ENCODE data around the gene SMDT1. TPM values are rescaled to one million over a fixed set of nuclear protein-coding genes. Genes with fewer than 3 reads are reported as not detected.
"Not testable (repeated sequence)": the region's sequence is repeated elsewhere in the genome, so short reads cannot be mapped to it uniquely, and the experiment has no call there.

The SMDT1 gene
- total and polyA plus RNA-seq, 2 donors, result 10.0 to 86.1 TPM

DNA sequence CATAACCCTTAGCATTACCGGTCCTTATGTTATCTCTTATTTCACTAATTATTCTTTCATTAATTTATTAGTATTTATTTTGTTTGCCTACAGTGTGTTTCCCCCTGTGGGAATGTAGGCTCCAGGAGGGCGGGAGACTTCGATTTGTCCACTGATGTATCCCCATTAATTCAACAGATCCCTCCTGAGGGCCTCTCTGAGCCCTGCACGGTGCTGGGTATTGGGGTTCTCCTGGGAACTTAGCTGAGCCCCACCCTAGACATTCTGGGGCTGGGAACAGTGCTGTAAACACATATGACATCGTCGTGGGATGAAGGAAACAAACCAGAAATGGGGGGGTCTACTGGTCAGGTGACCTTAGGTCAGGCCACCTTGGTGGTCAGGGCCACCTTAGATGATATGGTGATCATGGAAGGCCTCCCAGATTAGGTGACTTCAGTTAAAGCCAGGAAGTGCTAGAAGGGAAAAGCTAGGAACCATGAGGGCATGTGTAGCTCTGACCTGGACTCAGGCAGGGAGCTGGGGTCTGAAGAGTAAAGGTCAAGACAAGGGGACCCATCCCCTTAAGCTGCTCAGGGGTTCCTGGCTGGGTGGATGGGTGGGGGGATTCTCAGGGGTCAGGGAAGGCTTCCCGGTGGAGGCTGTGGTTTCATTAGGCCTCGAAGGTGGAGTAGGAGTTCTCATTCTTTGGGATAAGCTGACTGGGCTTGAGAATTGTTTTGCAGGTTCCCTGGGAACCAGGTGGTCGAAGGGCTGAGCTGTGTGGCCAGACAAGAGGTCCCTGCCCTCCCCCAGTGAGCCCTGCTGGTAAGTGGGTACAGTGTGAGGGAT, 4.4 kb upstream of the SMDT1 start:
- WGBS, result 49% methylated on average over 9 of the region's 9 CpGs
- Histone ChIP-seq H3K27ac (ENCODE audit: low read depth) (peak overlapping the region; percentile 76), H3K4me3 (ENCODE audit: low read depth, low read length) (peak overlapping the region; percentile 63), H3K36me3 (ENCODE audit: insufficient read depth) (no peaks in the 10 kb centered on the region), H3K4me1 (ENCODE audit: insufficient read depth) (no peaks in the 10 kb centered on the region)
- no peak for DNase-seq (ENCODE audit: extremely low spot score)

DNA sequence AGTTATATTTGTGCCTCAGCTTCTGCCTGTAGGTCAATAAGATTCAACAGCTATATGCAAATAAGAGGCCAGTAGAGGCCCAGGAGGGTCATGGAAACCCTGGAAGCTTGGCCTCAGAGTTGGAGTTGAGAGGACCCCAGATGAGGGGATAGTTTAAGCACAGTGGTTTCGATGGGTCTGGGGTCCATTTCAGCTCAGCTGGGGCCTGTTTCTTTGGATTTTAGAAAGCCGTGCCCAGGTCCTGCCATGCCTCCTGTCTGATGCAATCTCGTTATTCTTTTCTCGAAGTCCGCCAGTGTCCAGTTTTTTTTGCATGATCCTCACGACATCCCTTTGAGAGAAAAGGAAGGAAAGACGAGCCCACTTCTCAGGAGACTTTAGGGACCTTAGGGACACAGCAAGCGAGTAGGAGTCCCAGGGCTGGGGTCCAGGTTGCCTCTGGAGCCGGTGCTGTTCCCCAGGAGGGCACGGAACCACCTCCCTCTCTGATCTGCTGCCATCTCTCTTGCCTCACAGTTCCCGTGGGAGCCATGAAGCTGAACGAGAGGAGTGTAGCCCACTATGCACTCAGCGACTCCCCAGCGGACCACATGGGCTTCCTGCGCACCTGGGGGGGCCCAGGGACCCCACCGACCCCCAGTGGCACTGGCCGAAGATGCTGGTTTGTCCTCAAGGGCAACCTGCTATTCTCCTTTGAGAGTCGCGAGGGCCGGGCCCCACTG, 2.6 kb upstream of the SMDT1 start:
- H3K4me1 ChIP-seq (ENCODE audit: insufficient read depth), result no peaks in the 10 kb centered on the region
- no peak overlapping the region for H3K27ac ChIP-seq (ENCODE audit: low read depth)
- 89% methylated on average over 20 of the region's 20 CpGs for WGBS
- H3K4me3 ChIP-seq (ENCODE audit: low read depth, low read length), result no peak overlapping the region
- no peaks in the 10 kb centered on the region for H3K36me3 ChIP-seq (ENCODE audit: insufficient read depth)
- no peak for DNase-seq (ENCODE audit: extremely low spot score)

DNA sequence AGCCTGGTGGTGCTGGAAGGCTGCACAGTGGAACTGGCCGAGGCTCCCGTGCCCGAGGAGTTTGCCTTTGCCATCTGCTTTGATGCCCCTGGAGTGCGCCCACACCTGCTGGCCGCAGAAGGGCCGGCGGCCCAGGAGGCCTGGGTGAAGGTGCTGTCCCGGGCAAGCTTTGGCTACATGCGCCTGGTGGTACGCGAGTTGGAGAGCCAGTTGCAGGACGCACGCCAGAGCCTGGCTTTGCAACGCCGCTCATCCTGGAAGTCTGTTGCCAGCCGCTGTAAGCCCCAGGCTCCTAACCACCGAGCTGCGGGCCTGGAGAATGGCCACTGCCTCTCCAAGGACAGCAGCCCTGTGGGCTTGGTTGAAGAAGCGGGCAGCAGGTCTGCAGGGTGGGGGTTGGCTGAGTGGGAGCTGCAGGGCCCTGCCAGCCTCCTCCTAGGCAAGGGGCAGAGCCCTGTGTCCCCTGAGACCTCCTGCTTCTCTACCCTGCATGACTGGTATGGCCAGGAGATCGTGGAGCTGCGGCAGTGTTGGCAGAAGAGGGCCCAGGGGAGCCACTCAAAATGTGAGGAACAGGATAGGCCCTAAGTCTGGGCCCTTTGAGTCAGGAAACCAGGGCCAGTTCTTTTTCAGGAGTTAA, 1.9 kb upstream of the SMDT1 start:
- no peak overlapping the region for H3K27ac ChIP-seq (ENCODE audit: low read depth)
- H3K36me3 ChIP-seq (ENCODE audit: insufficient read depth), result no peaks in the 10 kb centered on the region
- DNase-seq (ENCODE audit: extremely low spot score), result no peak
- no peak overlapping the region for H3K4me3 ChIP-seq (ENCODE audit: low read depth, low read length)
- no peaks in the 10 kb centered on the region for H3K4me1 ChIP-seq (ENCODE audit: insufficient read depth)
- WGBS, result 89% methylated on average over 21 of the region's 21 CpGs

DNA sequence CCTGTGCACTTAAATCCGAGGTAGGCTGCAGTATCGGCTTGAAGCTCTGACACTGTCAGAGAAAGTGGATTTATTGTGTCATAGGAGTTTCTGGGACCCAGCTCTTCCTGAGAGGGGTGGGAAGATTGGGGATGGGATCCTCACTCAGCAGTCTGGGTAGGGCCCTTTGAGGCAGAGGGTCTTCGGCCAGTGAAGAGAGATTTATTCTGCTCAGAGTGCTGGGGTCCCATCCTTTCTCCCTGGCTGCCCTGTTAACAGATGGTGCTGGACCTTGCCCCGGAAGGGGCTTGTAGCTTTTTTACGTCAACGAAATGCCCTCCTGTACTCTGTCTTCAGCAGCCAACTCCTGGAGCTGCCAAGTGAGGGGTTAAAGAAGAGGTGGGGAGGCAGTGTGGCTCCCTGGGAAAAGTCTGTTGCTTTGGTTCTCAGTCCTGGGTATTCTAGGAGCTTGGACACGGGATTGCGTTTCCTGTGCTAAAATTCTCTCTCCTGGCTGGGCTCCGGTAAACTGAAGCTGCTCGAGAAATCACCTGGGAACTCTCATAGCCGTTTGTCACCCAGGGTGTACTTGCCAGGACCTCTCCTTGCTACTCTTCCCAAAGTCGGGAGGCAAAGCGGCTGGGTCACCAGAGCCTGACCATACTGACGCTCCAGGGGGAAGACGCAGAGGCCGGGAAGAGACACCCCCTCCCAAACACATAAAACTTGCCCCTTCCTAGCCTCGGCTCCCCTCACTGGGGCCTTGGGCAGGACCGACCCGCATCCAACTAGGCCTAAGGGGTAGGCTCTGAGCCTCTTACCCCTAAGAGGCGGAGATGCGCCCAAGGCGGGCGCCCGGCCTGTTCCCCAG, 806 bp upstream of the SMDT1 start:
- H3K36me3 ChIP-seq (ENCODE audit: insufficient read depth), result no peaks in the 10 kb centered on the region
- H3K4me3 ChIP-seq (ENCODE audit: low read depth, low read length), result peak overlapping the region; percentile 38
- no peak for DNase-seq (ENCODE audit: extremely low spot score)
- WGBS, result 23% methylated on average over 24 of the region's 24 CpGs
- H3K27ac ChIP-seq (ENCODE audit: low read depth), result peak overlapping the region; percentile 99
- no peaks in the 10 kb centered on the region for H3K4me1 ChIP-seq (ENCODE audit: insufficient read depth)

DNA sequence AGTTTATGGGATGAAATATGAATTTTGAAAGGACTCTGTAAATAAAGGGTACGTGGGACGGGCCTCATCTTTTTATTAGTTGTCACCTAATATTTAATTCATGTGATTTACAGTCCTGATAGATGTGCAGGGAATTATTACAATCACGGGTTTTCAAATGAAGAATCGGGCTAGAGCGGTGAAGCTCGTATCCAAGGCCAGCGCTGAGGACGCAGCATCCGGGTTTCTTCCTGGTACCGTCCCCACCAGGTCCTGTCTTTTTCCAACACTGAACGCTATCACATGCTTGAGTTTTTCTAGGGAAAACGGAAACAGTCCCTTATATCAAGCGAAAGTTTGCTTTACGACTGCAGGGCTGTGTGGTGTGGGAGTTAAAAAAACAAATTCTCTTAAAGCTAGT, 787 bp downstream of the SMDT1 start:
- WGBS, result 1% methylated on average over 14 of the region's 14 CpGs
- Histone ChIP-seq H3K4me1 (ENCODE audit: insufficient read depth) (no peaks in the 10 kb centered on the region), H3K27ac (ENCODE audit: low read depth) (peak overlapping the region; percentile 28), H3K36me3 (ENCODE audit: insufficient read depth) (no peaks in the 10 kb centered on the region), H3K4me3 (ENCODE audit: low read depth, low read length) (peak overlapping the region; percentile 45)
- DNase-seq (ENCODE audit: extremely low spot score), result no peak

DNA sequence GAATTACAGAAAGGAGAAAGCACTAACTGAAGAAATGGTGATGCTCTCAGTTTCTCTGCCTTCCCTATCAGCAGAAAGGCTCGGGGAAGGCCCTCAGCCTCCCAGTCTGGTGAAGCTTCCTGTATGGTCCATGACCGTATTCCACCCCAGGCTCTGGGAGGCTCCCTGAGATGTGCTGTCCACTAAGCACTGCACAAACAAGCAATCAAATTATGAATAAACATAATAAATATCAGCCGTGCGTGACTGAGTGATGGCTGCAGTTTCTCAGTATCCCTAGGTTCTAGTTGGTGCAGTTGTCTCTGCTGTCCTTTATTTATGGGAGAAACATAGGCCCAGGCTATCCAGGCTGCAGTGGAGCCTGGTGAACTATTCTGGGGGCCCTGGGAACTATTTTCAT, 3.6 kb downstream of the SMDT1 start:
- H3K27ac ChIP-seq (ENCODE audit: low read depth), result no peak overlapping the region
- no peak for DNase-seq (ENCODE audit: extremely low spot score)
- 86% methylated on average over 4 of the region's 4 CpGs for WGBS
- H3K36me3 ChIP-seq (ENCODE audit: insufficient read depth), result no peaks in the 10 kb centered on the region
- H3K4me1 ChIP-seq (ENCODE audit: insufficient read depth), result no peaks in the 10 kb centered on the region
- no peak overlapping the region for H3K4me3 ChIP-seq (ENCODE audit: low read depth, low read length)

DNA sequence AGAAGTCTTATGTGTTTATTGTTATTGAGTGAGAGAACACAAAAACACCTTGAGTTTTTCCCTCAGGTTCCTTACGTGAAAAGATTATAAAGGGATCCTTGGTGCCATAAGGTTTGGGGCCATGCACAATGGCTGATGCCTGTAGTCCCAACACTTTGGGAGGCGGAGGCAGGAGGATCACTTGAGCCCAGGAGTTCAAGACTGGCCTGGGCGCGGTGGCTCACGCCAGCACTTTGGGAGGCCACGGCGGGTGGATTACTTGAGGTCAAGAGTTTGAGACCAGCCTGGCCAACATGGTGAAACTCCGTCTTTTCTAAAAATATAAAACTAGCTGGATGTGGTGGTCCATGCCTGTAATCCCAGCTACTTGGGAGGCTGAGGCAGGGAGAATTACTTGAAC, 5.4 kb downstream of the SMDT1 start:
- DNase-seq (ENCODE audit: extremely low spot score), result no peak
- Histone ChIP-seq H3K36me3 (ENCODE audit: insufficient read depth) (no peaks in the 10 kb centered on the region), H3K4me3 (ENCODE audit: low read depth, low read length) (no peak overlapping the region), H3K4me1 (ENCODE audit: insufficient read depth) (peaks cover 2% of the 10 kb centered on the region), H3K27ac (ENCODE audit: low read depth) (no peak overlapping the region)
- 91% methylated on average over 8 of the region's 8 CpGs for WGBS

DNA sequence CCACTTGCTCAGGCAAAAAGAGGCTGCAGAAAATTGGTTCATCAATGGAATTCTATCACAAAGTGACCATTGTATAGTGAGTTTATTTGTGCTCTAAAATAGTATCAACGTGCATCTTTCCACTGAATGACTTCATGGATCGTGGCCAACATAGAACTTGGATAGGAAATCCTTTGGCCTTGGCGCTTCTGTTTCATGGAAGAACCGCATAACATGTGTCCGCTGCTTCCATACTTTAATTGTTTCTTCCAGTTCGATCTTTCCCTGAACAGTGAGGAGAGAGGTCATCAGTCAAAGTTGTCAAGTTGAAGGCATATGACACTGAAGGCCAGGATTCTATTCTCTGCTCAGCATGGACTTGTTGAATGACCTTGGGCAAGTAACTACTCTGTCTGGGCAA, 6.6 kb downstream of the SMDT1 start:
- H3K27ac ChIP-seq (ENCODE audit: low read depth), result no peak overlapping the region
- no peak for DNase-seq (ENCODE audit: extremely low spot score)
- H3K4me1 ChIP-seq (ENCODE audit: insufficient read depth), result peaks cover 2% of the 10 kb centered on the region
- WGBS, result 66% methylated on average over 6 of the region's 6 CpGs
- H3K4me3 ChIP-seq (ENCODE audit: low read depth, low read length), result no peak overlapping the region
- no peaks in the 10 kb centered on the region for H3K36me3 ChIP-seq (ENCODE audit: insufficient read depth)

DNA sequence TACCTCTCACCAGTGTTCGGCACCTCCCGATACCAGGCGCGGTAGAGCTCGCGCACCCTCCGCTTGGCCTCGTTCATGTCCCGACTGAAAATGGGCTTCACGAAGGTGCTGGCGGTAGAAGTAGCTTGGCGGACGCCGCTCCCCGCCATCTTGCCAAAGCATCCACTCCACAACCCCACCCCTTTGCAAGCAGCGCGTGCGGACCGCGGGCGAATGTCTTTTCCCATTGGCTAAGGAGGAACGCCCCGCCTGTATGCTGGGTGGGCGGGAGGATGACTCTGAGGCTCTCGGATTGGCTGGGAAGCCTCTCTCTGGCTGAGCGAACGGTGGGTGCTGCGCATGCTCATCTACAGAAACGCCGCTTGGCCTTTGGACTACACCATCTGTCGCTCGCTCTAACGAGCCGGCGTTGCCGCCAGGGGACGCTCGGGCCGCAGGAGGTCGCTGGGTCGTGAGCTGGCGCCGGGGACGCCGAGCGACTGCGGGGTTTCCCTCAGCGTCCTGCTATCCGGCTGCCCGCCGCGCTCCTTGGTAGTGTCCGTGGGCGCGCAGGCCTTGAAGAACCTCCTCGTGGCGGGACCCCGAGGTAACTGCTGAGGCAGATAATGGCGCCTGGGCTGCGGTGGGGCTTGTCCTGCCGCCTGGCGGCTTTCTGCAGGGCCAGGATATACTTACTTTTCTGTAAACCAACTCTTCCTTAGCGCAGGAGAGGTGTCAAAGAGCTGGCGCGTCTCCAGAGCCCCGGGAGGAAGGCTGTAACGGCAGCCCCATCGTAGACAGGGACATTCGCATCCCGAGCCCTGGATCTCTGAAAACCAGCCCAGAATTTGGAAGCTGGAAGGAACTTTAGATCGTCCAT, 11.3 kb downstream of the SMDT1 start, which contains the start of gene NDUFA6:
NDUFA6 (minus strand) TSS at position 177 of the 859 bp plus-strand sequence; CDS start at position 149, 28 bp downstream.
- peak within 1 kb of the TSS; percentile 97 for H3K27ac ChIP-seq (ENCODE audit: low read depth)
- H3K4me3 ChIP-seq (ENCODE audit: low read depth, low read length), result peak within 1 kb of the TSS; percentile 63
- DNase-seq (ENCODE audit: extremely low spot score), result peak; percentile 98
- H3K36me3 ChIP-seq (ENCODE audit: insufficient read depth), result no peaks in the 10 kb centered on the region
- under 1% methylated on average over 71 of the region's 71 CpGs for WGBS
- peaks cover 2% of the 10 kb centered on the region for H3K4me1 ChIP-seq (ENCODE audit: insufficient read depth)

DNA sequence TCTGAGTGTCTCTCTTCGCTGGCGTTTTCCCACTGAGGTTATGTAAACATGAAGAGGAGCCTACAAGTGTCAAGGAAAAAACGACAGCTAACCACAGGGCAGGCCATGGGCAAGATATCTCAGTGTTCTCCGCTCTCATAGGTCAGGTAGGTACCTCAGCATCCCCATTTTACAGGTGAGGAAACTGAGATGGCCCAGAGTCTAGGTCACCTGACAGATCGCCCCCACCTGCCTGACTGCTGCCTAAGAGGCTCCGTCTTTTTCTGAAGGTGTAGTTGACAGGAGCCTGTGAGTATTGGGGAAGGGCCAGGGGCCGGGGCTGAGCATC, 11.9 kb downstream of the SMDT1 start:
- DNase-seq (ENCODE audit: extremely low spot score), result no peak
- peaks cover 2% of the 10 kb centered on the region for H3K4me1 ChIP-seq (ENCODE audit: insufficient read depth)
- H3K27ac ChIP-seq (ENCODE audit: low read depth), result no peak overlapping the region
- peak overlapping the region; percentile 38 for H3K4me3 ChIP-seq (ENCODE audit: low read depth, low read length)
- WGBS, result 22% methylated on average over 7 of the region's 7 CpGs
- H3K36me3 ChIP-seq (ENCODE audit: insufficient read depth), result no peaks in the 10 kb centered on the region

DNA sequence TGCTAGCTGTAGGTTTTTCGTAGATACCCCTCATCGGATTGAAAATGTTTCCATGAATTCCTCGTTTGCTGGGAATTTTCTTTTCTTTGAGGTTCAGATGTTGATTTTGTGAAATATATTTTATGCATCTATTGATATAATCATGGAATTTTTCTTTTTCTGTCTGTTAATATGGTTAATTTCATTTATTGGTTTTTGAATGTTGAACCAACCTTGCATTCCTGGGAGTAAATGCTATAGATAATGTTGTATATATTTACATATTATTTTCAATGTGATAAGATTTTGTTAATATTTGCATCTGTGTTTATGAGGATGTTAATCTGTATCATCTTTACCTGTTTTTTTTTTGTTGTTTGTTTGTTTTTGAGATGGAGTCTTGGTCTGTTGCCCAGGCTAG, 21.7 kb downstream of the SMDT1 start:
- no peak overlapping the region for H3K27ac ChIP-seq (ENCODE audit: low read depth)
- no peaks in the 10 kb centered on the region for H3K36me3 ChIP-seq (ENCODE audit: insufficient read depth)
- H3K4me3 ChIP-seq (ENCODE audit: low read depth, low read length), result no peak overlapping the region
- no peaks in the 10 kb centered on the region for H3K4me1 ChIP-seq (ENCODE audit: insufficient read depth)
- 98% methylated on average over 3 of the region's 3 CpGs for WGBS
- no peak for DNase-seq (ENCODE audit: extremely low spot score)

DNA sequence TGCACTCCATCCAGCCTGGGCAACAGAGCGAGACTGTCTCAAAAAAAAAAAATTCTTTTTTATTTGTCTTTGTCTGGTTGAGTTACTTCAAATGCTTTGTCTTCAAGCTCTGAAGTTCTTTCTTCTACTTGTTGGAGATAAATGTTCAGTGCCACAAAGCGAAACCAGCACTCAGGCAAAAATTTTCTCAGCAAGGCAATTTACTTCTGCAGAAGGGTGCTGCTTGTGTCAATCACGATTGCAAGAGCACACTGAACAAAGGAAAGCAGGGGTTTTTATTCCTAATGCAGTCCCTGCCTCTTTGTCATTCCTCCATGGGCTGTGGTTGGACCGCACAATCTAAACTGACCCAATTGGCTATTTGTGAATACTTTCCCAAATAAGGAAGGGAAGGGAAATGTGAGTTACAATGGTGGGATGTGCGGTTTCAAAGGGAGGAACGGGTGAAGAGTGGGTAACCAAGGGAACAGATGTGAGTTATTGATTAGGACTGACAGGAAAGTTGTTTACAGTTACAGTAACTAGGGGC, 24.9 kb downstream of the SMDT1 start:
- not testable (repeated sequence) for H3K4me3 ChIP-seq (ENCODE audit: low read depth, low read length); H3K36me3 ChIP-seq (ENCODE audit: insufficient read depth); H3K27ac ChIP-seq (ENCODE audit: low read depth); H3K4me1 ChIP-seq (ENCODE audit: insufficient read depth); DNase-seq (ENCODE audit: extremely low spot score)
- 95% methylated on average over 6 of the region's 6 CpGs for WGBS

Data from urinary bladder (tissue), 4 donors.